Stimulated activated CD4-positive, alpha-beta T cell treated with anti-CD3 and anti-CD28 coated beads, TNF-alpha, amount 100 ng/mL, for 48 hours (primary cell): ENCODE results near the gene MAP2K5.

Source experiments
- DNase-seq, 3 donors: peaks; one replicate each; pipeline ENCODE4 v3.0.0-alpha.2; 2020; ENCODE audit warnings: low read depth in 3 of 3

The MAP2K5 gene

GRCh38 chr15:67783303-67783702 is 240.8 kb downstream of the MAP2K5 start:
- DNase-seq = peak in 1 of 3 donors; percentile 18

- DNase-seq = no peak
These were observed 241.7 kb downstream of the MAP2K5 start for GRCh38 chr15:67784090-67784781.

GRCh38 chr15:67784856-67785430 is 242.4 kb downstream of the MAP2K5 start:
- no peak for DNase-seq

GRCh38 chr15:67785431-67785830 is 242.9 kb downstream of the MAP2K5 start:
- DNase-seq = no peak

GRCh38 chr15:67786646-67787045 is 244.1 kb downstream of the MAP2K5 start:
- DNase-seq = no peak

GRCh38 chr15:67788986-67789385 is 246.5 kb downstream of the MAP2K5 start:
- DNase-seq = no peak

- no peak for DNase-seq
These were observed 248.3 kb downstream of the MAP2K5 start for GRCh38 chr15:67790610-67791319.

- no peak for DNase-seq
These were observed 249.9 kb downstream of the MAP2K5 start for GRCh38 chr15:67792250-67792942.

GRCh38 chr15:67794832-67795574 is 252.5 kb downstream of the MAP2K5 start:
- DNase-seq = peak; percentile 14 to 49 (median 29)

- no peak for DNase-seq
These were observed 254.0 kb downstream of the MAP2K5 start for GRCh38 chr15:67796196-67797127.

GRCh38 chr15:67799801-67800205 is 257.3 kb downstream of the MAP2K5 start:
- DNase-seq = no peak

GRCh38 chr15:67801142-67801541 is 258.6 kb downstream of the MAP2K5 start:
- DNase-seq = no peak

GRCh38 chr15:67801926-67802914 is 259.7 kb downstream of the MAP2K5 start:
- DNase-seq = no peak

- DNase-seq = no peak
These were observed 260.8 kb downstream of the MAP2K5 start for GRCh38 chr15:67803299-67803698.

GRCh38 chr15:67803996-67804843 is 261.7 kb downstream of the MAP2K5 start:
- DNase-seq = no peak

- DNase-seq = no peak
These were observed 262.6 kb downstream of the MAP2K5 start for GRCh38 chr15:67805008-67805665.

GRCh38 chr15:67805666-67806516 is 263.4 kb downstream of the MAP2K5 start:
- DNase-seq = no peak
